ENCODE data around the gene DAB2IP. TPM values are rescaled to one million over a fixed set of nuclear protein-coding genes. Genes with fewer than 3 reads are reported as not detected.
A peak's percentile ranks its signal among the peaks of the same experiment; 100 is the strongest.

Gene DAB2IP
- total RNA-seq, 1 donor from 2014 or later: 81.6 TPM

DNA sequence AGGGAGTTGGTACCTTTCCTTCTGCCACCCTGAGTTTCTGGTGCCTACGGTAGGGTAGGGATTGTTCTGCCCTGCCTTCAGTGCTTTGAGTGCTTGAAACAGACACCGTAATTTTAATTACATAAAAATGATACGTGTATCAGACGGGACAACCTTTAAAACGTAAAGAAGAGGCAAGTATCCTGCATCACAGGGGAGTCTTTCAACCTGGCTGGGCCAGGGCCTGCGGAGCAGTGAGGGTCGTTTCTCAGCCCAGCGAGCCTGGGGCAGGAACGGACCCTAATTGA is 483 bp upstream of the DAB2IP start:
- Histone ChIP-seq H3K9me3 (no peaks in the 10 kb centered on the region), H3K27ac (no peak overlapping the region), H3K4me1 (peaks cover 36% of the 10 kb centered on the region), H3K4me3 (peak overlapping the region; percentile 58), H3K36me3 (no peaks in the 10 kb centered on the region), H3K27me3 (no peaks in the 10 kb centered on the region)
- no peak for DNase-seq
- TF ChIP-seq, protein P1, sequence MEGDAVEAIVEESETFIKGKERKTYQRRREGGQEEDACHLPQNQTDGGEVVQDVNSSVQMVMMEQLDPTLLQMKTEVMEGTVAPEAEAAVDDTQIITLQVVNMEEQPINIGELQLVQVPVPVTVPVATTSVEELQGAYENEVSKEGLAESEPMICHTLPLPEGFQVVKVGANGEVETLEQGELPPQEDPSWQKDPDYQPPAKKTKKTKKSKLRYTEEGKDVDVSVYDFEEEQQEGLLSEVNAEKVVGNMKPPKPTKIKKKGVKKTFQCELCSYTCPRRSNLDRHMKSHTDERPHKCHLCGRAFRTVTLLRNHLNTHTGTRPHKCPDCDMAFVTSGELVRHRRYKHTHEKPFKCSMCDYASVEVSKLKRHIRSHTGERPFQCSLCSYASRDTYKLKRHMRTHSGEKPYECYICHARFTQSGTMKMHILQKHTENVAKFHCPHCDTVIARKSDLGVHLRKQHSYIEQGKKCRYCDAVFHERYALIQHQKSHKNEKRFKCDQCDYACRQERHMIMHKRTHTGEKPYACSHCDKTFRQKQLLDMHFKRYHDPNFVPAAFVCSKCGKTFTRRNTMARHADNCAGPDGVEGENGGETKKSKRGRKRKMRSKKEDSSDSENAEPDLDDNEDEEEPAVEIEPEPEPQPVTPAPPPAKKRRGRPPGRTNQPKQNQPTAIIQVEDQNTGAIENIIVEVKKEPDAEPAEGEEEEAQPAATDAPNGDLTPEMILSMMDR (IDR thresholded peaks at IDR 0.05): no peak
- intact Hi-C loops (cut with DNase I): no loop called here
- ATAC-seq: no peak

DNA sequence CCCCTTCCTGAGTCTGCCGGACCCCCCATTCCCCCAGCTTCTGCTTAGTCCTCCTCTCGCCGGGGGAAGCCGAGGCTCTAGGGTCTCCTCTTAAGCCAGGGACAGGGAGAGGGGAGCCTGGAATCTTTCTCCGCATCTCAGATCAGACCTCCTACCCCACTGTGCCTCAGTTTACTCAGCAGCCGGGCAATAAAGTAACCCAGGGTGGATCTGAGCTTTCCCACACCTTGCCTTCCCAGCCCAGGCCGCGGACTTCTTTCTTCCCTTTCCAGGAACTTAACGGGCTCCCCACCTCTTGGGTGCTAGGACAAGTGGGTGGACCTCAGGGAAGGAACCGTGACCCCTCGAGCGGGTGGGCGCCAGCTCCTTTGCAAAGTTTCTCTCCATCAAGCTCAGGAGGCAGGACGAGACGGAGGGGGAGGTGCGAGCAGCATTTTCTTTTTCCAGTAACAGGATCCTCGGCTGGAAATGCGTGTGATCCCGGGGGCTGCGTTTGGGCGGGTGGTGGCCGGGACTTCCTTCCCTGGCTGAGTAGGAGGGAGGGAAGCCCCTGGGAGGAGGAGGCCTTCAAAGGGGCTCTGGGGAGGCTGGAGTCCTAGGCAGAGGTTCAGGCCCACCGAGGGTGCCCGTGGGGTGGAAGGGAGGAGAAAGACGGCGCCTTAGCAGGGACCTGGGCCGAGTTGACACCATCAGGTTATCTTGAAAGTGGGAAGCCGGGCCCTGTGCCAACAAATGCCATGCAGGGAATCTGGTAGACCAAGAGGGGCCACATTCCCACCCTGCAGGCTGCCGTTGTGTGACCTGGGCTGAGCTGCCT is 795 bp downstream of the DAB2IP start:
- TF ChIP-seq, protein P1 (IDR thresholded peaks at IDR 0.05): no peak
- Histone ChIP-seq H3K4me1 (peaks cover 36% of the 10 kb centered on the region), H3K27ac (peak overlapping the region; percentile 36), H3K4me3 (peak overlapping the region; percentile 58), H3K36me3 (no peaks in the 10 kb centered on the region), H3K27me3 (no peaks in the 10 kb centered on the region), H3K9me3 (no peaks in the 10 kb centered on the region)
- intact Hi-C loops (cut with DNase I): no loop called here
- ATAC-seq: no peak
- no peak for DNase-seq

DNA sequence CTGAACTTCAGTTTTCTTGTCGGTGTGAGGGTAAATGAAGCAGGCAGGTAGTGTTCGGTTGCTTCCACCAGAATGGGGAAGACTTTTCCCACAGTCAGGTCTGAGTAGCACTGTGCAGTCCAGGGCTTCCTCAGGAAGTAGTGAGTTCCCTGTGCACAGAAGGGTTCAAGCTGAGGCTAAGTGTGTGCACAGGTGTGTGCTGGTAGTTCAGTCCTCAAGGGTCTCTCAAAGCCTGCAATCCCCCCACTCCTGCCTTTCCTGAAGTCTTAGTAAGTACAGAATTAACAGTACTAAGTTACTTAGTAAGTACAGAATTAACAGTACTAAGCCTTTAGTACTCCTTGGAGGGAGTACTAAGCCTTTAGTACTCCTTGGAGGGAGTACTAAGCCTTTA is 1.4 kb downstream of the DAB2IP start:
- Histone ChIP-seq H3K4me1 (peaks cover 36% of the 10 kb centered on the region), H3K27ac (peak overlapping the region; percentile 36), H3K27me3 (no peaks in the 10 kb centered on the region)

DNA sequence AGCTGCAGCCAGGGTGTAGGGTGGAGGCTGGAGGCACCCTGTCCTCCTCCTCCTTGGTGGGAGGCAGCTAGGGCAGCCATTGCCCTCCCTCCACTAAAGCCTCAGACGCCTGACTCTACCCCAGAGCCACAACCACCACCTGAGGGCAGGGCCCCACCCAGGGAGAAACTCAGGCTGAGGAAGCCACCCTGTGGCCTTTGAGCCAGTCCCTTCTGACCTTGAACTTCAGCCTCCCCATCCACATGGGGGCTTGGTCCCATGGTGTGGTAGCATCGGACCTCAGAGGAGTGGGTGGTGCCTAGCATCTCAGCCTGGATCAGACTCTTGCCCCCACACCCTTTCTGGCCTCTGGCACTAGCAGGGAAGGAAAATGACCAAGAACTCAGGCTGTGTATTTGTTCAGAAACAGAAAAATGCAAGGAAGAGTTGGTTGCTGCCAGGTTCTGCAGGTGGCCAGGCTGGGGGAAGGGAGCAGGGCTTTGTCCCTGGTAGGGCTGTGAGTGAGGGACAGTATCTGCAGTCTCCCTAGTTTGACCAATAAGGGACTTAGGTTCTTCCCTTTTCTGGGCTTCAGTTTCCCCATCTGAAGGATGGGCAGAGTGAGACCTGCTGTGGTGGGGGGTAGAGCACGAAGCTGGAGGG is 3.2 kb downstream of the DAB2IP start:
- no peaks in the 10 kb centered on the region for H3K27me3 ChIP-seq
- TF ChIP-seq, protein P1 (IDR thresholded peaks at IDR 0.05): no peak
- H3K4me3 ChIP-seq: no peak overlapping the region
- H3K4me1 ChIP-seq: peaks cover 45% of the 10 kb centered on the region
- no peaks in the 10 kb centered on the region for H3K9me3 ChIP-seq
- no peaks in the 10 kb centered on the region for H3K36me3 ChIP-seq
- no peak overlapping the region for H3K27ac ChIP-seq
- no peak for ATAC-seq
- no peak for DNase-seq
- intact Hi-C loops (cut with DNase I): no loop called here

More for the DNA sequence above, 1.4 kb downstream of the DAB2IP start:
- TF ChIP-seq, protein P1 (IDR thresholded peaks at IDR 0.05): no peak
- Histone ChIP-seq H3K9me3 (no peaks in the 10 kb centered on the region), H3K4me3 (peak overlapping the region; percentile 58), H3K36me3 (no peaks in the 10 kb centered on the region)
- DNase-seq: no peak
- ATAC-seq: no peak
- intact Hi-C loops (cut with DNase I): no loop called here

DNA sequence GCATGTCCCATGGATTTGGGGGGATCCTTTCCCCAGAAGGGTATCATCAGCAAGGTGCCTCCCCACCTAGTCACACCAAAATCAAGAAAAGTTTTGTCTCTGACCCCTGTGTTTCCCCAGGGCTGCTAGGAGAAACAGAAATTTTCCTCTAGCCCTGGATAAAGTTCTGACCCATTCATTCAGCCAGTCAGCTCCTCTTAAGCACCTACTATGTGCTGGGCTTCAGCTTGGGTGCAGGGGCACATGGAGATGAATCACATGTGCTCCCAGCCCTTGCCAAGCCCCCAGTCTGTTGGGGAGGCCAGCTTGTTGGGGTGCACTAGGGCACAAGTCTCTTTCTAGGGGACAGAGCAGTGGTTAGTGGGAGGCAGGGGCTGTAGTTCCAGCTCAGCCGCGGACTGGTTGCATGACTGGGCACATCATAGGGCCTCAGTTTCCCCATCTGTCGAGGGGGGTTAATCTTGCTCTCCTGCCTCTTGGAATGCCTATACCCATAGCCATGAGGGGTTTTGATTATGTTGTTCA is 3.9 kb downstream of the DAB2IP start:
- intact Hi-C loops (cut with DNase I): no loop called here
- peaks cover 40% of the 10 kb centered on the region for H3K4me1 ChIP-seq
- H3K36me3 ChIP-seq: no peaks in the 10 kb centered on the region
- DNase-seq (no peak), ATAC-seq (no peak)
- H3K4me3 ChIP-seq: no peak overlapping the region
- no peak overlapping the region for H3K27ac ChIP-seq
- H3K9me3 ChIP-seq: no peaks in the 10 kb centered on the region
- no peaks in the 10 kb centered on the region for H3K27me3 ChIP-seq
- TF ChIP-seq, protein P1 (IDR thresholded peaks at IDR 0.05): no peak
